Measurements from ENCODE around the gene GIMAP1.

GIMAP1 gene

GRCh38 chr7:150715293-150715692, 1.1 kb upstream of the GIMAP1 start:
- Histone ChIP-seq H3K4me3 (no peak overlapping the region), H3K27me3 (no peaks in the 10 kb centered on the region), H3K27ac (no peak overlapping the region), H3K9me3 (peaks cover 0 to 9% (median 4%) of the 10 kb centered on the region in 3 donors), H3K4me1 (no peaks in the 10 kb centered on the region), H3K36me3 (peaks cover 0 to 3% (median 0%) of the 10 kb centered on the region in 3 donors)
- no peak for TF ChIP-seq CTCF (IDR thresholded peaks at IDR 0.05)
- intact Hi-C loops (cut with DNase I; ENCODE audit: low total_unique reads), result no loop called here
- no peak for DNase-seq

GRCh38 chr7:150715738-150716137, 675 bp upstream of the GIMAP1 start:
- intact Hi-C loops (cut with DNase I; ENCODE audit: low total_unique reads), result no loop called here
- Histone ChIP-seq H3K9me3 (peaks cover 0 to 9% (median 4%) of the 10 kb centered on the region in 3 donors), H3K4me1 (no peaks in the 10 kb centered on the region), H3K27ac (no peak overlapping the region), H3K36me3 (peaks cover 0 to 6% (median 0%) of the 10 kb centered on the region in 3 donors), H3K27me3 (no peaks in the 10 kb centered on the region), H3K4me3 (no peak overlapping the region)
- no peak for DNase-seq
- TF ChIP-seq CTCF (IDR thresholded peaks at IDR 0.05), result no peak

GRCh38 chr7:150716939-150717338, 526 bp downstream of the GIMAP1 start:
- DNase-seq, result no peak
- H3K4me3 ChIP-seq, result peak overlapping the region; percentile 40 to 45
- H3K27ac ChIP-seq, result no peak overlapping the region
- H3K36me3 ChIP-seq, result peaks cover 0 to 6% (median 0%) of the 10 kb centered on the region in 3 donors
- TF ChIP-seq CTCF (IDR thresholded peaks at IDR 0.05), result no peak
- no peaks in the 10 kb centered on the region for H3K27me3 ChIP-seq
- H3K9me3 ChIP-seq, result peaks cover 0 to 9% (median 4%) of the 10 kb centered on the region in 3 donors
- intact Hi-C loops (cut with DNase I; ENCODE audit: low total_unique reads), result no loop called here
- H3K4me1 ChIP-seq, result no peaks in the 10 kb centered on the region

GRCh38 chr7:150717814-150718420, 1.5 kb downstream of the GIMAP1 start:
- Histone ChIP-seq H3K4me1 (no peaks in the 10 kb centered on the region), H3K27ac (no peak overlapping the region), H3K36me3 (peaks cover 0 to 6% (median 0%) of the 10 kb centered on the region in 3 donors), H3K4me3 (peak overlapping the region; percentile 40 to 45), H3K27me3 (no peaks in the 10 kb centered on the region), H3K9me3 (peaks cover 0 to 9% (median 3%) of the 10 kb centered on the region in 3 donors)
- DNase-seq, result no peak
- no peak for TF ChIP-seq CTCF (IDR thresholded peaks at IDR 0.05)
- intact Hi-C loops (cut with DNase I; ENCODE audit: low total_unique reads), result no loop called here

GRCh38 chr7:150719436-150719835, 3.0 kb downstream of the GIMAP1 start:
- intact Hi-C loops (cut with DNase I; ENCODE audit: low total_unique reads), result no loop called here
- Histone ChIP-seq H3K36me3 (peaks cover 0 to 6% (median 0%) of the 10 kb centered on the region in 3 donors), H3K27ac (no peak overlapping the region), H3K4me3 (no peak overlapping the region), H3K9me3 (no peaks in the 10 kb centered on the region), H3K4me1 (no peaks in the 10 kb centered on the region), H3K27me3 (no peaks in the 10 kb centered on the region)
- no peak for TF ChIP-seq CTCF (IDR thresholded peaks at IDR 0.05)
- no peak for DNase-seq

All from tibial artery (tissue), 4 donors.